SK-N-MC (cell line): ENCODE data around the gene CAMTA1.

Experiments used
- EZH2 ChIP-seq: fragments of 200-600 bp; sonication (generic); IDR thresholded peaks from one replicate; pipeline ENCODE4 v1.6.1; 2017; ENCODE audit warnings: antibody characterized with exemption
- FOXP2 ChIP-seq: optimal IDR thresholded peaks from 2 replicates; pipeline ENCODE3; 2011; ENCODE audit warnings: mild to moderate bottlenecking, moderate library complexity; ENCODE audit not compliant: insufficient read depth; ENCODE audit errors: extremely low read length, control extremely low read depth
- POLR2AphosphoS5 ChIP-seq: IDR thresholded peaks from 2 replicates; pipeline ENCODE4 v1.6.1; 2012; ENCODE audit warnings: mild to moderate bottlenecking, low read depth, low read length, borderline replicate concordance

GRCh38 chr1:7642781-7643529 is 857.7 kb downstream of the CAMTA1 start:
- TF ChIP-seq EZH2 = no peak
- TF ChIP-seq POLR2AphosphoS5 = no peak
- no peak for TF ChIP-seq FOXP2
